ENCODE data around the gene EPHX1.

EPHX1 gene

DNA sequence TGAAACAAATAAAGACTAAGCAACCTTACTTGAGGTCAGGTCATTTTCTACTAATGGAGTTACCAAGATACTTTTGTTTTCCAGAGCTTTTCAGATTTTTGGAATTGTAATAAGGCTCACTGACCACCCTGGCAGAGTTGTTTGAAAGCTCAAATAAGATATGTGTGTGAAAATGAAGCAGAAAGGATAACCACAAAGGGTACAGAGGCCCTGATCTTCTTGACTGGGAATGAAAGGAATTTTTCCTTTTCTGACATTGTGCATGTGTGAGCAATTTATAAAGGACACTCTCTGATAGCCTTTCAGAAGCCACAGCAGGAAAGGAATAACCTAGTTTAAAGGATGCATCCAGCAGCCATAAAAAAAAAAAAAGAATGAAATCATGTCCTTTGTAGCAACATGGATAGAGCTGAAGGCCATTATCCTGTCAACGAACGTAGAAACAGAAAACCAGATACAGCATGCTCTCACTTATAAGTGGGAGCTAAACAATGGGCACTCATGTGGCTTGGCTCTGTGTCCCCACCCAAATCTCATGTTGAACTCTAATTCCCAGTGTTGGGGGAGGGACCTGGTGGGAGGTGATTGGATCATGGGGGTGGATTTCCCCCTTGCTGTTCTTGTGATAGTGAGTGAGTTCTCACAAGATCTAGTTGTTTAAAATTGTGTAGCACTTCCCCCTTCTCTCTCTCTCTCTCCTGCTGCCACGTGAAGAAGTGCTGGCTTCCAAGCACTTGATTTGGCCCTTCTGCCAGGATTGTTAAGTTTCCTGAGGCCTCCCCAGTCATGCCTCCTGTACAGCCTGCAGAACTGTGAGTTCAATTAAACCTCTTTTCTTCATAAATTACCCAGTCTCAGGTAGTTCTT, 35.4 kb upstream of the EPHX1 start:
- Histone ChIP-seq H3K79me2 (ENCODE audit: control insufficient read depth, insufficient read depth, low read length) (peaks cover 17% of the 10 kb centered on the region), H3K36me3 (ENCODE audit: control insufficient read depth, insufficient read depth, low read length) (no peaks in the 10 kb centered on the region), H3K4ac (ENCODE audit: low read depth, low read length) (no peak overlapping the region), H2BK120ac (ENCODE audit: low read depth, low read length) (no peak overlapping the region), H3K23ac (ENCODE audit: low read length) (no peak overlapping the region), H3K4me1 (ENCODE audit: control insufficient read depth, low read depth, low read length) (peaks cover 10% of the 10 kb centered on the region), H3K18ac (ENCODE audit: low read length) (no peak overlapping the region), H3K56ac (ENCODE audit: low read length) (no peak overlapping the region), H2BK15ac (replicated peaks; ENCODE audit: low read depth) (no peak overlapping the region), H4K5ac (ENCODE audit: low read length) (no peak overlapping the region), H4K8ac (ENCODE audit: low read depth, low read length) (no peak overlapping the region), H2AK5ac (ENCODE audit: low read length) (no peak overlapping the region), H3K27me3 (ENCODE audit: insufficient read depth, low read length, poor library complexity) (no peaks in the 10 kb centered on the region), H3K79me1 (ENCODE audit: low read length) (no peaks in the 10 kb centered on the region), H2BK5ac (ENCODE audit: low read length) (no peak overlapping the region), H3K4me3 (ENCODE audit: low read length) (no peak overlapping the region), H3K4me2 (ENCODE audit: low read length) (no peak overlapping the region), H3K27ac (ENCODE audit: low read depth, low read length) (no peak overlapping the region), H3K9ac (ENCODE audit: low read length) (no peak overlapping the region)
- WGBS (ENCODE audit: extremely low coverage, insufficient coverage, low lambda C conversion rate), result no CpG with 5 or more reads among the region's 3 CpGs
- no peak for DNase-seq

DNA sequence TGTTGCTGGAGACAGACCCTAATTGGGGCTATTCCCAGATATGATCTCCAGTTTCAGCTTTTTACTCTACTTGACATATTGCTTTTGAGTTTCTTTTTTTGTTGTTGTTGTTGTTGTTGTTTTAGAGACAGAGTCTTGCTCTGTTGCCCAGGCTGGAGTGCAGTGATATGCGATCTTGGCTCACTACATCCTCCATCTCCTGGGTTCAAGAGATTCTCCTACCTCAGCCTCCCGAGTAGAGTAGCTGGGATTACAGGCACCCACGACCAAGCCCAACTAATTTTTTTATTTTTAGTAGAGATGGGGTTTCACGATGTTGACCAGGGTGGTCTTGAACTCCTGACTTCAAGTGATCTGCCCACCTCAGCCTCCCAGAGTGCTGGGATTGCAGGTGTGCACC, 33.6 kb upstream of the EPHX1 start:
- Histone ChIP-seq H3K9ac (ENCODE audit: low read length) (no peak overlapping the region), H3K4me2 (ENCODE audit: low read length) (no peak overlapping the region), H3K4me1 (ENCODE audit: control insufficient read depth, low read depth, low read length) (peaks cover 5% of the 10 kb centered on the region), H4K8ac (ENCODE audit: low read depth, low read length) (no peak overlapping the region), H3K79me1 (ENCODE audit: low read length) (no peaks in the 10 kb centered on the region), H3K56ac (ENCODE audit: low read length) (no peak overlapping the region), H3K23ac (ENCODE audit: low read length) (no peak overlapping the region), H3K79me2 (ENCODE audit: control insufficient read depth, insufficient read depth, low read length) (peaks cover 30% of the 10 kb centered on the region), H2BK120ac (ENCODE audit: low read depth, low read length) (no peak overlapping the region), H3K4me3 (ENCODE audit: low read length) (no peak overlapping the region), H2BK15ac (replicated peaks; ENCODE audit: low read depth) (no peak overlapping the region), H3K4ac (ENCODE audit: low read depth, low read length) (no peak overlapping the region), H3K27ac (ENCODE audit: low read depth, low read length) (no peak overlapping the region), H2BK5ac (ENCODE audit: low read length) (no peak overlapping the region), H3K36me3 (ENCODE audit: control insufficient read depth, insufficient read depth, low read length) (no peaks in the 10 kb centered on the region), H3K18ac (ENCODE audit: low read length) (no peak overlapping the region), H2AK5ac (ENCODE audit: low read length) (no peak overlapping the region), H3K27me3 (ENCODE audit: insufficient read depth, low read length, poor library complexity) (no peaks in the 10 kb centered on the region), H4K5ac (ENCODE audit: low read length) (no peak overlapping the region)
- DNase-seq, result no peak
- no CpG with 5 or more reads among the region's 4 CpGs for WGBS (ENCODE audit: extremely low coverage, insufficient coverage, low lambda C conversion rate)

DNA sequence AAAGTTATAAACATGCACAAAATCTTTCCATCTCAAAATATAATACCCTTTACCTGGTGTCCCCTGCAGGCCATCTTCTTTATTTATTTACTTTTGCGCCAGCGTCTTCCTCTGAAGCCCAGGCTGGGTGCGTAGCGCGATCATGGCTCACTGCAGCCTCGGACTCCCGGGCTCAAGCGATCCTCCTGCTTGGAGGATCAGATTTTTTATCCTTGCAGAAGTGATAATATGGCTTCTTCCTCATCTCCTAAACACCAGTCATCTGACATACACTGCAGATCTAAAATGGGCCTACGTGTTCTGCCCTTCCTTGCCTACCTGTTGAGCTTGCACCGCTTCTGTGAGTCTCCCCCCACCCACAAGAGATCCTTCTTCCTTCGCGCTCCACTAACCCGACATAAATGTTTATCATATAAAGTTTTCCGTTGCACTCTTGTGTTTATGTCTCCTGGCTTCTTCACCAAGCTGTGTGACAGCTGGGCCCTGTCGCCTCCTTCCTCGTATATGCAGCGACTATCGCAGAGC, 32.8 kb upstream of the EPHX1 start:
- Histone ChIP-seq H3K27me3 (ENCODE audit: insufficient read depth, low read length, poor library complexity) (no peaks in the 10 kb centered on the region), H3K4ac (ENCODE audit: low read depth, low read length) (no peak overlapping the region), H3K4me2 (ENCODE audit: low read length) (peak overlapping the region; percentile 23), H3K18ac (ENCODE audit: low read length) (peak overlapping the region; percentile 12), H3K4me1 (ENCODE audit: control insufficient read depth, low read depth, low read length) (peaks cover 3% of the 10 kb centered on the region), H3K79me1 (ENCODE audit: low read length) (no peaks in the 10 kb centered on the region), H3K27ac (ENCODE audit: low read depth, low read length) (no peak overlapping the region), H2BK15ac (replicated peaks; ENCODE audit: low read depth) (no peak overlapping the region), H3K23ac (ENCODE audit: low read length) (no peak overlapping the region), H4K5ac (ENCODE audit: low read length) (no peak overlapping the region), H4K8ac (ENCODE audit: low read depth, low read length) (no peak overlapping the region), H2AK5ac (ENCODE audit: low read length) (no peak overlapping the region), H3K79me2 (ENCODE audit: control insufficient read depth, insufficient read depth, low read length) (peaks cover 35% of the 10 kb centered on the region), H2BK120ac (ENCODE audit: low read depth, low read length) (no peak overlapping the region), H3K56ac (ENCODE audit: low read length) (peak overlapping the region; percentile 59), H3K9ac (ENCODE audit: low read length) (peak overlapping the region; percentile 53), H3K36me3 (ENCODE audit: control insufficient read depth, insufficient read depth, low read length) (no peaks in the 10 kb centered on the region), H2BK5ac (ENCODE audit: low read length) (no peak overlapping the region), H3K4me3 (ENCODE audit: low read length) (no peak overlapping the region)
- WGBS (ENCODE audit: extremely low coverage, insufficient coverage, low lambda C conversion rate), result no CpG with 5 or more reads among the region's 18 CpGs
- no peak for DNase-seq

DNA sequence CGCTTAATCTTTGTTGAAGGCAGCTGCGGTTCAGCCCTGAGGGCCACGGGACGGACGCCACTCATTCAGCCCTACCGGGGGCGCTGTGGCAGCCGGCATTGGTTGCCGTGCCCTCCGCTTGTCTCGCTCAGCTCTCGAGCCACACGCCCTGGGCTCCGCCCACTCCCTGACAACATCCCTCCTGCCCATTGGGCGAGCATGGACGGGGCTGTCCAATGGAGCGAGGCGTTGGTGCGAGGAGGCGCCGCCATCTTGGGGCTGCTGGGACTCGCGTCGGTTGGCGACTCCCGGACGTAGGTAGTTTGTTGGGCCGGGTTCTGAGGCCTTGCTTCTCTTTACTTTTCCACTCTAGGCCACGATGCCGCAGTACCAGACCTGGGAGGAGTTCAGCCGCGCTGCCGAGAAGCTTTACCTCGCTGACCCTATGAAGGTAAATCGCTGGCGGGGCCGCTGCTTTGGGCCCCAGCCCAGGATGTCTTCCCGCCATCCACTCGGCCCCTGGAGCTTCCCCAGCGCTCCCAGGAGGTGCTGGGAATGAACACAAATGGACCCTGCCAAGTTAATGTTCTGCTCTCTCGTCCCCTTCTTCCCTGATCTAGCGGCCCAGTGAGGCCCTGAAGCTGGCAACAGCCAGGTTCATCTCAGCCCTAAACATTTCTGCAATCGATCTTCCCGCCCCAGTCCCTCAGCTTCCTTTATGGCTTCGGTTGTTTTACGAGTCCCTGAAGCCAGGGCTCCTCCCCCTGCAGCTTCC, 32.2 kb upstream of the EPHX1 start, which contains the start of gene SRP9:
Gene SRP9, plus strand, starts transcription at position 244 of the 754 bp plus-strand sequence. Its CDS starts 115 bp downstream, at position 359.
- Histone ChIP-seq H3K79me2 (ENCODE audit: control insufficient read depth, insufficient read depth, low read length) (peaks cover 41% of the 10 kb centered on the region), H2AK5ac (ENCODE audit: low read length) (peak within 1 kb of the TSS; percentile 97), H4K5ac (ENCODE audit: low read length) (peak within 1 kb of the TSS; percentile 78), H4K8ac (ENCODE audit: low read depth, low read length) (no peak within 1 kb of the TSS), H2BK120ac (ENCODE audit: low read depth, low read length) (no peak within 1 kb of the TSS), H3K79me1 (ENCODE audit: low read length) (peaks cover 2% of the 10 kb centered on the region), H3K9ac (ENCODE audit: low read length) (peak within 1 kb of the TSS; percentile 98), H2BK15ac (replicated peaks; ENCODE audit: low read depth) (no peak within 1 kb of the TSS), H3K4me2 (ENCODE audit: low read length) (peak within 1 kb of the TSS; percentile 41), H3K27ac (ENCODE audit: low read depth, low read length) (peak within 1 kb of the TSS; percentile 83), H3K4me3 (ENCODE audit: low read length) (peak within 1 kb of the TSS; percentile 97), H3K23ac (ENCODE audit: low read length) (peak within 1 kb of the TSS; percentile 94), H3K36me3 (ENCODE audit: control insufficient read depth, insufficient read depth, low read length) (peaks cover 1% of the 10 kb centered on the region), H3K4ac (ENCODE audit: low read depth, low read length) (no peak within 1 kb of the TSS), H2BK5ac (ENCODE audit: low read length) (peak within 1 kb of the TSS; percentile 91), H3K27me3 (ENCODE audit: insufficient read depth, low read length, poor library complexity) (no peaks in the 10 kb centered on the region), H3K4me1 (ENCODE audit: control insufficient read depth, low read depth, low read length) (peaks cover 5% of the 10 kb centered on the region), H3K56ac (ENCODE audit: low read length) (peak within 1 kb of the TSS; percentile 100), H3K18ac (ENCODE audit: low read length) (peak within 1 kb of the TSS; percentile 57)
- peak; percentile 100 for DNase-seq
- WGBS (ENCODE audit: extremely low coverage, insufficient coverage, low lambda C conversion rate), result no CpG with 5 or more reads among the region's 46 CpGs

DNA sequence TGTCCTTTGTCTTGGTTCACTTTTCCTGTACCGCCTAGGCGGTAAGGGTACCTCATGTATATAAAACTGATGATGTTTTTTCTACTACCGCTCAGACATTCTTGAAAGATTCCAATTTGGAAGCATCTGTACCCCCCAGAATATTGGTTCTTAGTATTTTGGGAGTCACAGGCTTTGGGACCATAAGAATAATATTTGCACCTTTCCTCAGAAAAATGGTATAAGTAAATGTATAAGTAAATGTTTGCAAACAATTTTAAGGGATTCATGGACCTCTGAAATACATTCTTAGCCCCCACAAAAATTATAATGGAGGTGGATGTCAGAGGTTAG, 31.6 kb upstream of the EPHX1 start:
- peak overlapping the region; percentile 97 for H3K4me3 ChIP-seq (ENCODE audit: low read length)
- H4K5ac ChIP-seq (ENCODE audit: low read length), result no peak overlapping the region
- H3K18ac ChIP-seq (ENCODE audit: low read length), result peak overlapping the region; percentile 57
- no peak overlapping the region for H3K4ac ChIP-seq (ENCODE audit: low read depth, low read length)
- no peak for DNase-seq
- WGBS (ENCODE audit: extremely low coverage, insufficient coverage, low lambda C conversion rate), result no CpG with 5 or more reads among the region's 3 CpGs
- H3K27me3 ChIP-seq (ENCODE audit: insufficient read depth, low read length, poor library complexity), result no peaks in the 10 kb centered on the region
- H3K4me1 ChIP-seq (ENCODE audit: control insufficient read depth, low read depth, low read length), result peaks cover 3% of the 10 kb centered on the region
- peak overlapping the region; percentile 98 for H3K9ac ChIP-seq (ENCODE audit: low read length)
- H3K79me2 ChIP-seq (ENCODE audit: control insufficient read depth, insufficient read depth, low read length), result peaks cover 43% of the 10 kb centered on the region
- H3K79me1 ChIP-seq (ENCODE audit: low read length), result peaks cover 3% of the 10 kb centered on the region
- H4K8ac ChIP-seq (ENCODE audit: low read depth, low read length), result no peak overlapping the region
- H2BK5ac ChIP-seq (ENCODE audit: low read length), result no peak overlapping the region
- peak overlapping the region; percentile 83 for H3K27ac ChIP-seq (ENCODE audit: low read depth, low read length)
- H3K4me2 ChIP-seq (ENCODE audit: low read length), result peak overlapping the region; percentile 41
- H2BK120ac ChIP-seq (ENCODE audit: low read depth, low read length), result no peak overlapping the region
- peak overlapping the region; percentile 97 for H2AK5ac ChIP-seq (ENCODE audit: low read length)
- peaks cover 2% of the 10 kb centered on the region for H3K36me3 ChIP-seq (ENCODE audit: control insufficient read depth, insufficient read depth, low read length)
- no peak overlapping the region for H2BK15ac ChIP-seq (replicated peaks; ENCODE audit: low read depth)
- peak overlapping the region; percentile 100 for H3K56ac ChIP-seq (ENCODE audit: low read length)
- no peak overlapping the region for H3K23ac ChIP-seq (ENCODE audit: low read length)

Data from mesendoderm (in vitro differentiated cells).